SK-N-SH (cell line): ENCODE measurements around the gene PTPN14. TPM values are rescaled to one million over a fixed set of nuclear protein-coding genes. Genes with fewer than 3 reads are reported as not detected.

Source experiments
- CTCF ChIA-PET: fragments of 300-600, 350-600 bp; formaldehyde crosslinking; extraction: SDS; loops from one replicate; lab custom pipeline; 2021; lab: Yijun Ruan, JAX
- POLR2A ChIA-PET: fragments of 350-600 bp; sonication (Branson Sonifier 250); formaldehyde crosslinking; extraction: SDS; loops from one replicate; lab custom pipeline; 2020; ENCODE audit warnings: antibody characterized with exemption, inconsistent platforms; lab: Yijun Ruan, JAX
- DNase-seq: peaks from one replicate; pipeline ENCODE4 v3.0.0; 2012
- H2AFZ ChIP-seq: fragments of 200-600 bp; sonication (generic); 2 replicates; pipeline ENCODE4 v1.8.1; 2016; ENCODE audit warnings: antibody characterized with exemption, mild to moderate bottlenecking, low read depth
- H3F3A ChIP-seq: fragments of 200-600 bp; sonication (generic); replicated peaks from 2 replicates; pipeline ENCODE3; 2016; ENCODE audit warnings: antibody characterized with exemption, mild to moderate bottlenecking; ENCODE audit not compliant: insufficient read depth
- H3K27ac ChIP-seq, 2 experiments: fragments of 200-500 bp in 1 of 2; fragments of 200-600 bp in 1 of 2; sonication (Bioruptor generic) in 1 of 2; sonication (generic), shearing (Covaris generic) in 1 of 2; 2 replicates each; pipeline versions ENCODE4 v1.5.1 to v1.6.1; 2014 to 2016; ENCODE audit warnings: low read depth in 2 of 2, inconsistent platforms in 1 of 2, low read length in 1 of 2, mild to moderate bottlenecking in 1 of 2, mixed read lengths in 1 of 2
- H3K27me3 ChIP-seq: fragments of 200-600 bp; sonication (generic), shearing (Covaris generic); 2 replicates; pipeline ENCODE4 v1.6.1; 2016; ENCODE audit warnings: mixed run types; ENCODE audit not compliant: insufficient read depth
- H3K36me3 ChIP-seq, 2 experiments: fragments of 200-500 bp in 1 of 2; fragments of 200-600 bp in 1 of 2; sonication (Bioruptor generic) in 1 of 2; sonication (generic) in 1 of 2; replicated peaks in 1 of 2; 2 replicates each; pipeline versions ENCODE3 to v1.5.1; 2014 to 2016; ENCODE audit warnings: low read length in 1 of 2, mild to moderate bottlenecking in 1 of 2; ENCODE audit not compliant: insufficient read depth in 2 of 2, control insufficient read depth in 1 of 2
- H3K4me1 ChIP-seq, 2 experiments: fragments of 200-500 bp in 1 of 2; fragments of 200-600 bp in 1 of 2; sonication (Bioruptor generic) in 1 of 2; sonication (generic), shearing (Covaris generic) in 1 of 2; 2 replicates each; pipeline versions ENCODE4 v1.5.1 to v1.6.1; 2014 to 2016; ENCODE audit warnings: low read depth in 1 of 2, low read length in 1 of 2, mixed run types in 1 of 2; ENCODE audit not compliant: insufficient read depth in 2 of 2, control insufficient read depth in 1 of 2
- H3K4me2 ChIP-seq: fragments of 200-600 bp; sonication (generic), shearing (Covaris generic); 2 replicates; pipeline ENCODE4 v1.6.1; 2017; ENCODE audit warnings: mixed run types
- H3K4me3 ChIP-seq, 2 experiments: fragments of 200-500 bp in 1 of 2; fragments of 200-600 bp in 1 of 2; sonication (Bioruptor generic) in 1 of 2; sonication (generic), shearing (Covaris generic) in 1 of 2; 2 replicates each; pipeline versions ENCODE4 v1.5.1 to v1.8.1; 2014 to 2016; ENCODE audit warnings: low read depth in 2 of 2, inconsistent platforms in 1 of 2, low read length in 1 of 2, mild to moderate bottlenecking in 1 of 2, mixed read lengths in 1 of 2, moderate library complexity in 1 of 2
- H3K79me2 ChIP-seq: fragments of 200-600 bp; sonication (generic); 2 replicates; pipeline ENCODE4 v1.8.1; 2017; ENCODE audit warnings: mild to moderate bottlenecking; ENCODE audit not compliant: insufficient read depth
- H3K9ac ChIP-seq: fragments of 200-600 bp; sonication (generic); 2 replicates; pipeline ENCODE4 v1.6.1; 2017; ENCODE audit warnings: mixed run types
- H3K9me2 ChIP-seq: fragments of 200-600 bp; sonication (generic); 2 replicates; pipeline ENCODE4 v1.6.1; 2017; ENCODE audit warnings: mixed run types
- H3K9me3 ChIP-seq: fragments of 200-600 bp; sonication (generic); 2 replicates; pipeline ENCODE4 v1.6.1; 2017; ENCODE audit warnings: mixed run types, mild to moderate bottlenecking, moderate library complexity
- H4K20me1 ChIP-seq: fragments of 200-600 bp; sonication (generic); 2 replicates; pipeline ENCODE4 v1.6.1; 2017; ENCODE audit warnings: mild to moderate bottlenecking, mixed run types; ENCODE audit not compliant: insufficient read depth
- CHD2 ChIP-seq: fragments of 150-350 bp; IDR thresholded peaks from 2 replicates; pipeline ENCODE4 v1.6.1; 2018; ENCODE audit warnings: low read length; ENCODE audit not compliant: partially characterized antibody
- EZH2phosphoT487 ChIP-seq: fragments of 200-600 bp; sonication (generic); IDR thresholded peaks from 2 replicates; pipeline ENCODE4 v1.6.1; 2017; ENCODE audit warnings: low read depth, mixed run types, mild to moderate bottlenecking, antibody characterized with exemption, moderate library complexity, borderline replicate concordance
- FOSL2 ChIP-seq: IDR thresholded peaks from 2 replicates; pipeline ENCODE4 v1.4.0; 2012; ENCODE audit warnings: low read depth, mild to moderate bottlenecking, moderate library complexity, borderline replicate concordance
- FOXJ3 ChIP-seq: sonication (generic); formaldehyde crosslinking; IDR thresholded peaks from 2 replicates; pipeline ENCODE4 v1.5.1; 2020; ENCODE audit warnings: mild to moderate bottlenecking, missing genetic modification reagents
- GABPA ChIP-seq: IDR thresholded peaks from 2 replicates; pipeline ENCODE4 v1.4.0; 2012; ENCODE audit warnings: low read depth, mild to moderate bottlenecking
- GATA2 ChIP-seq: sonication (generic); formaldehyde crosslinking; IDR thresholded peaks from 2 replicates; pipeline ENCODE4 v1.5.0; 2020; ENCODE audit warnings: mild to moderate bottlenecking, missing genetic modification reagents
- JUND ChIP-seq: IDR thresholded peaks from 2 replicates; pipeline ENCODE4 v1.4.0; 2012
- MXI1 ChIP-seq: IDR thresholded peaks from 2 replicates; pipeline ENCODE4 v1.6.1; 2012; ENCODE audit warnings: mild to moderate bottlenecking, low read depth, low read length, improper control_type of control experiment
- NRF1 ChIP-seq: IDR thresholded peaks from 2 replicates; pipeline ENCODE4 v1.6.1; 2012; ENCODE audit warnings: low read depth, mild to moderate bottlenecking, low read length
- PBX3 ChIP-seq: IDR thresholded peaks from 2 replicates; pipeline ENCODE4; 2012
- RAD21 ChIP-seq: IDR thresholded peaks from 2 replicates; pipeline ENCODE4 v1.6.1; 2012; ENCODE audit warnings: mild to moderate bottlenecking, low read length
- RFX5 ChIP-seq: IDR thresholded peaks from 2 replicates; pipeline ENCODE4 v1.6.1; 2012; ENCODE audit warnings: mild to moderate bottlenecking, improper control_type of control experiment, low read length
- RXRA ChIP-seq: IDR thresholded peaks from 2 replicates; pipeline ENCODE4 v1.4.0; 2012; ENCODE audit warnings: low read depth, mild to moderate bottlenecking, borderline replicate concordance
- SMC3 ChIP-seq: IDR thresholded peaks from 2 replicates; pipeline ENCODE4 v1.6.1; 2012; ENCODE audit warnings: low read depth, low read length, improper control_type of control experiment
- YY1 ChIP-seq: IDR thresholded peaks from 2 replicates; pipeline ENCODE4 v1.4.0; 2012; ENCODE audit warnings: low read depth, mild to moderate bottlenecking
- ZBTB33 ChIP-seq: IDR thresholded peaks from 2 replicates; pipeline ENCODE4 v1.4.0; 2012; ENCODE audit warnings: low read depth, borderline replicate concordance
- WGBS: methylation state at CpG from one replicate; pipeline ENCODE4 v1.1.6; 2017; ENCODE audit warnings: low lambda C conversion rate; 5-methylcytosine and 5-hydroxymethylcytosine counted together
- polyA plus RNA-seq, 3 experiments: library from polyadenylated mRNA; depleted of rRNA; stranded (reverse); fragments of >200 nt; gene quantifications; 2 replicates each; pipeline ENCODE4 v1.2.3, GENCODE V29; 2012
- TF ChIP-seq, protein P1 (sequence below): IDR thresholded peaks from 2 replicates; pipeline ENCODE4 v1.6.1; 2012; ENCODE audit warnings: mild to moderate bottlenecking, low read depth, low read length, moderate library complexity

PTPN14 gene
- polyA plus RNA-seq, 1 of the 3 experiments (the other 2 are of a cell fraction) = 12.8 TPM

GRCh38 chr1:214426426-214426812, 125.0 kb downstream of the PTPN14 start:
- Histone ChIP-seq H4K20me1 (0 out of 2 replicates have a peak, but pooled peaks cover 3% of the 10 kb centered on the region), H3K4me2 (peak overlapping the region; percentile 13), H3F3A (peaks cover 74% of the 10 kb centered on the region), H3K9me2 (no peaks in the 10 kb centered on the region), H3K9ac (peak overlapping the region; percentile 8; the same call in 1 of the 2 replicates), H2AFZ (no peak overlapping the region), H3K27me3 (no peaks in the 10 kb centered on the region), H3K27ac (peak overlapping the region; percentile 53 to 90; a peak in 3 of 4 replicates), H3K36me3 (peaks cover 0 to 10% of the 10 kb centered on the region in 2 experiments), H3K79me2 (peaks cover 81% of the 10 kb centered on the region), H3K4me1 (peaks cover 0 to 72% of the 10 kb centered on the region in 2 experiments), H3K9me3 (no peaks in the 10 kb centered on the region), H3K4me3 (no peak overlapping the region)
- DNase-seq = no peak
- ChIA-PET CTCF (no interaction called here), POLR2A (no interaction called here)
- 96% methylated on average over 2 of the region's 2 CpGs for WGBS
- no peak for TF ChIP-seq ZBTB33
- TF ChIP-seq MXI1 = no peak
- TF ChIP-seq RAD21 = no peak
- TF ChIP-seq PBX3 = no peak
- TF ChIP-seq GABPA = no peak
- TF ChIP-seq, protein P1, sequence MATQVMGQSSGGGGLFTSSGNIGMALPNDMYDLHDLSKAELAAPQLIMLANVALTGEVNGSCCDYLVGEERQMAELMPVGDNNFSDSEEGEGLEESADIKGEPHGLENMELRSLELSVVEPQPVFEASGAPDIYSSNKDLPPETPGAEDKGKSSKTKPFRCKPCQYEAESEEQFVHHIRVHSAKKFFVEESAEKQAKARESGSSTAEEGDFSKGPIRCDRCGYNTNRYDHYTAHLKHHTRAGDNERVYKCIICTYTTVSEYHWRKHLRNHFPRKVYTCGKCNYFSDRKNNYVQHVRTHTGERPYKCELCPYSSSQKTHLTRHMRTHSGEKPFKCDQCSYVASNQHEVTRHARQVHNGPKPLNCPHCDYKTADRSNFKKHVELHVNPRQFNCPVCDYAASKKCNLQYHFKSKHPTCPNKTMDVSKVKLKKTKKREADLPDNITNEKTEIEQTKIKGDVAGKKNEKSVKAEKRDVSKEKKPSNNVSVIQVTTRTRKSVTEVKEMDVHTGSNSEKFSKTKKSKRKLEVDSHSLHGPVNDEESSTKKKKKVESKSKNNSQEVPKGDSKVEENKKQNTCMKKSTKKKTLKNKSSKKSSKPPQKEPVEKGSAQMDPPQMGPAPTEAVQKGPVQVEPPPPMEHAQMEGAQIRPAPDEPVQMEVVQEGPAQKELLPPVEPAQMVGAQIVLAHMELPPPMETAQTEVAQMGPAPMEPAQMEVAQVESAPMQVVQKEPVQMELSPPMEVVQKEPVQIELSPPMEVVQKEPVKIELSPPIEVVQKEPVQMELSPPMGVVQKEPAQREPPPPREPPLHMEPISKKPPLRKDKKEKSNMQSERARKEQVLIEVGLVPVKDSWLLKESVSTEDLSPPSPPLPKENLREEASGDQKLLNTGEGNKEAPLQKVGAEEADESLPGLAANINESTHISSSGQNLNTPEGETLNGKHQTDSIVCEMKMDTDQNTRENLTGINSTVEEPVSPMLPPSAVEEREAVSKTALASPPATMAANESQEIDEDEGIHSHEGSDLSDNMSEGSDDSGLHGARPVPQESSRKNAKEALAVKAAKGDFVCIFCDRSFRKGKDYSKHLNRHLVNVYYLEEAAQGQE = no peak
- TF ChIP-seq SMC3 = no peak
- no peak for TF ChIP-seq CHD2
- no peak for TF ChIP-seq RXRA
- no peak for TF ChIP-seq YY1
- TF ChIP-seq JUND = no peak
- TF ChIP-seq RFX5 = no peak
- TF ChIP-seq FOXJ3 (CRISPR knock-in tag) = no peak
- no peak for TF ChIP-seq FOSL2
- no peak for TF ChIP-seq NRF1
- no peak for TF ChIP-seq EZH2phosphoT487
- TF ChIP-seq GATA2 (CRISPR knock-in tag) = no peak
